HCT116 (cell line): Measurements from ENCODE around the gene FGF18. TPM values are rescaled to one million over a fixed set of nuclear protein-coding genes. Genes with fewer than 3 reads are reported as not detected.

Source experiments
- ATAC-seq: fragments of 200-7000 bp; cut with Tn5 transposase; 2 replicates; pipeline ENCODE4 v1.9.1; 2020; ENCODE audit warnings: mild to moderate bottlenecking, moderate library complexity
- BruUV-seq: library from RNA; stranded (reverse); fragments of 400-500 nt; replicated peaks from 2 replicates; lab custom pipeline; 2021; lab: Mats Ljungman, UMichigan
- CTCF ChIA-PET: fragments of 300-600 bp; sonication (Branson Sonifier 250); formaldehyde crosslinking; loops from one replicate; lab custom pipeline; 2021; ENCODE audit warnings: antibody characterized with exemption; lab: Charles Lee
- POLR2A ChIA-PET: fragments of 300-600, 350-600 bp; sonication (Branson Sonifier 250); formaldehyde crosslinking; loops from one replicate; lab custom pipeline; 2021; ENCODE audit warnings: antibody characterized with exemption; lab: Charles Lee
- RAD21 ChIA-PET, 2 experiments: fragments of 300-600 bp; sonication (Branson Sonifier 250); formaldehyde crosslinking; loops; one replicate each; lab custom pipeline; 2023; ENCODE audit warnings: low total read pairs in 2 of 2; ENCODE audit not compliant: uncharacterized antibody in 2 of 2, unreplicated experiment in 2 of 2, low non-redundant PET in 1 of 2; lab: Charles Lee
- DNase-seq: peaks from one replicate; pipeline ENCODE4 v3.0.0-alpha.2; 2010; ENCODE audit warnings: low read depth, low spot score
- H2AFZ ChIP-seq: fragments of 200-600 bp; shearing (Covaris generic), sonication (generic); 2 replicates; pipeline ENCODE4 v1.6.1; 2017; ENCODE audit warnings: low read depth, mixed run types, mixed read lengths, antibody characterized with exemption, low read length; ENCODE audit not compliant: poor library complexity, severe bottlenecking
- H3K27ac ChIP-seq: 2 replicates; pipeline ENCODE4 v1.5.1; 2012; ENCODE audit warnings: low read depth, low read length
- H3K27me3 ChIP-seq: fragments of 200-600 bp; sonication (generic); 2 replicates; pipeline ENCODE4 v1.6.1; 2016; ENCODE audit warnings: mixed run types, low read length, mixed read lengths; ENCODE audit not compliant: insufficient read depth
- H3K36me3 ChIP-seq, 2 experiments: fragments of 200-500 bp in 1 of 2; fragments of 200-600 bp in 1 of 2; sonication (Bioruptor generic) in 1 of 2; sonication (generic) in 1 of 2; 2 replicates each; pipeline versions ENCODE4 v1.5.1 to v1.6.1; 2014 to 2016; ENCODE audit warnings: low read length in 2 of 2, inconsistent platforms in 1 of 2, mixed read lengths in 1 of 2, mixed run types in 1 of 2; ENCODE audit not compliant: insufficient read depth in 2 of 2, control insufficient read depth in 1 of 2
- H3K4me1 ChIP-seq, 2 experiments: fragments of 200-600 bp in 1 of 2; sonication (generic) in 1 of 2; 2 replicates each; pipeline versions ENCODE4 v1.5.1 to v1.6.1; 2012 to 2017; ENCODE audit warnings: low read length in 2 of 2, inconsistent platforms in 1 of 2, mild to moderate bottlenecking in 1 of 2, mixed read lengths in 1 of 2, mixed run types in 1 of 2, moderate library complexity in 1 of 2; ENCODE audit not compliant: insufficient read depth in 2 of 2, control insufficient read depth in 1 of 2
- H3K4me2 ChIP-seq: fragments of 200-600 bp; sonication (generic); 2 replicates; pipeline ENCODE4 v1.6.1; 2017; ENCODE audit warnings: mixed run types, low read length, mixed read lengths
- H3K4me3 ChIP-seq, 2 experiments: fragments of 200-600 bp in 1 of 2; sonication (generic) in 1 of 2; replicated peaks in 1 of 2; 2 replicates each; pipeline ENCODE4 v1.5.1; 2011 to 2016; ENCODE audit warnings: low read length in 2 of 2, control low read depth in 1 of 2, low read depth in 1 of 2, mild to moderate bottlenecking in 1 of 2, mixed read lengths in 1 of 2, mixed run types in 1 of 2
- H3K79me2 ChIP-seq: fragments of 200-600 bp; sonication (generic); 2 replicates; pipeline ENCODE4 v1.6.1; 2017; ENCODE audit warnings: mild to moderate bottlenecking, mixed run types, low read length, moderate library complexity, mixed read lengths; ENCODE audit not compliant: insufficient read depth
- H3K9ac ChIP-seq: fragments of 200-600 bp; sonication (generic); 2 replicates; pipeline ENCODE4 v1.6.1; 2016; ENCODE audit warnings: low read length, mixed read lengths
- H3K9me2 ChIP-seq: fragments of 200-600 bp; sonication (generic), shearing (Covaris generic); 2 replicates; pipeline ENCODE4 v1.6.1; 2017; ENCODE audit warnings: mixed run types, mild to moderate bottlenecking, moderate library complexity; ENCODE audit not compliant: insufficient read depth
- H3K9me3 ChIP-seq, 2 experiments: fragments of 200-500 bp in 1 of 2; fragments of 200-600 bp in 1 of 2; sonication (Bioruptor generic) in 1 of 2; sonication (generic) in 1 of 2; 2 replicates each; pipeline ENCODE4 v1.6.1; 2014 to 2017; ENCODE audit warnings: low read length in 2 of 2, mixed read lengths in 2 of 2, inconsistent platforms in 1 of 2, low read depth in 1 of 2, mild to moderate bottlenecking in 1 of 2, mixed run types in 1 of 2, moderate library complexity in 1 of 2; ENCODE audit not compliant: control insufficient read depth in 1 of 2, insufficient read depth in 1 of 2
- H4K20me1 ChIP-seq: fragments of 200-600 bp; sonication (generic), shearing (Covaris generic); 2 replicates; pipeline ENCODE4 v1.6.1; 2017; ENCODE audit warnings: mixed run types, mild to moderate bottlenecking, moderate library complexity; ENCODE audit not compliant: insufficient read depth
- CBX3 ChIP-seq: IDR thresholded peaks from 2 replicates; pipeline ENCODE4 v1.6.1; 2012; ENCODE audit warnings: low read depth
- CEBPB ChIP-seq: IDR thresholded peaks from 2 replicates; pipeline ENCODE4 v1.6.1; 2012; ENCODE audit warnings: low read depth
- EGR1 ChIP-seq: IDR thresholded peaks from 2 replicates; pipeline ENCODE4 v1.6.1; 2012; ENCODE audit warnings: low read depth
- ELF1 ChIP-seq: IDR thresholded peaks from 2 replicates; pipeline ENCODE4 v1.6.1; 2012; ENCODE audit warnings: low read depth, borderline replicate concordance
- EZH2 ChIP-seq: fragments of 200-600 bp; sonication (generic); IDR thresholded peaks from 2 replicates; pipeline ENCODE4 v1.6.1; 2017; ENCODE audit warnings: antibody characterized with exemption, mixed run types
- EZH2phosphoT487 ChIP-seq: fragments of 200-600 bp; IDR thresholded peaks from 2 replicates; pipeline ENCODE4 v1.6.1; 2018; ENCODE audit warnings: antibody characterized with exemption, borderline replicate concordance
- FOSL1 ChIP-seq: IDR thresholded peaks from 2 replicates; pipeline ENCODE4 v1.6.1; 2012; ENCODE audit warnings: low read depth
- JUND ChIP-seq: IDR thresholded peaks from 2 replicates; pipeline ENCODE4 v1.6.1; 2012
- POLR2A ChIP-seq: IDR thresholded peaks from 2 replicates; pipeline ENCODE4 v1.7.0; 2011; ENCODE audit warnings: borderline replicate concordance; ENCODE audit not compliant: insufficient read depth, insufficient read length; ENCODE audit errors: extremely low read depth
- POLR2AphosphoS5 ChIP-seq: IDR thresholded peaks from 2 replicates; pipeline ENCODE4 v1.6.1; 2011; ENCODE audit warnings: mild to moderate bottlenecking, low read depth, low read length, moderate library complexity
- RAD21 ChIP-seq: IDR thresholded peaks from 2 replicates; pipeline ENCODE4 v1.6.1; 2012; ENCODE audit warnings: low read depth, mild to moderate bottlenecking
- SP1 ChIP-seq: IDR thresholded peaks from 2 replicates; pipeline ENCODE4 v1.6.1; 2012; ENCODE audit warnings: low read depth
- SRF ChIP-seq: IDR thresholded peaks from 2 replicates; pipeline ENCODE4 v1.6.1; 2012; ENCODE audit warnings: low read depth
- TCF7L2 ChIP-seq: IDR thresholded peaks from 2 replicates; pipeline ENCODE4 v1.7.0; 2011; ENCODE audit warnings: borderline replicate concordance, inconsistent platforms; ENCODE audit not compliant: insufficient read depth, insufficient read length; ENCODE audit errors: extremely low read depth
- YY1 ChIP-seq: IDR thresholded peaks from 2 replicates; pipeline ENCODE4 v1.6.1; 2011; ENCODE audit warnings: low read length, low read depth, moderate library complexity, mild to moderate bottlenecking; ENCODE audit not compliant: insufficient replicate concordance; ENCODE audit errors: extremely low read depth
- ZNF274 ChIP-seq: fragments of 200-500 bp; sonication (Bioruptor generic); IDR thresholded peaks from 2 replicates; pipeline ENCODE4 v1.6.1; 2014; ENCODE audit warnings: mild to moderate bottlenecking, low read depth, low read length, inconsistent platforms
- intact Hi-C: fragments of 100-400 bp; cut with micrococcal nuclease; formaldehyde crosslinking; loops from 2 replicates; pipeline ENCODE4 v1.10.0; 2022
- total RNA-seq: library from RNA; stranded (reverse); gene quantifications from one replicate; pipeline ENCODE4 v1.2.1, GENCODE V29; 2021; ENCODE audit not compliant: unreplicated experiment
- TF ChIP-seq, protein P1 (sequence below): IDR thresholded peaks from 2 replicates; pipeline ENCODE4 v1.6.1; 2011; ENCODE audit warnings: mild to moderate bottlenecking, low read length, moderate library complexity; ENCODE audit not compliant: insufficient replicate concordance; ENCODE audit errors: extremely low read depth
- TF ChIP-seq, protein P2 (sequence below): IDR thresholded peaks from 2 replicates; pipeline ENCODE4 v1.6.1; 2012
- TF ChIP-seq, protein P3 (sequence below): IDR thresholded peaks from 2 replicates; pipeline ENCODE4 v1.6.1; 2012; ENCODE audit warnings: low read depth

Gene FGF18
- total RNA-seq, 1 experiment from 2014 or later = 0.96 TPM

DNA sequence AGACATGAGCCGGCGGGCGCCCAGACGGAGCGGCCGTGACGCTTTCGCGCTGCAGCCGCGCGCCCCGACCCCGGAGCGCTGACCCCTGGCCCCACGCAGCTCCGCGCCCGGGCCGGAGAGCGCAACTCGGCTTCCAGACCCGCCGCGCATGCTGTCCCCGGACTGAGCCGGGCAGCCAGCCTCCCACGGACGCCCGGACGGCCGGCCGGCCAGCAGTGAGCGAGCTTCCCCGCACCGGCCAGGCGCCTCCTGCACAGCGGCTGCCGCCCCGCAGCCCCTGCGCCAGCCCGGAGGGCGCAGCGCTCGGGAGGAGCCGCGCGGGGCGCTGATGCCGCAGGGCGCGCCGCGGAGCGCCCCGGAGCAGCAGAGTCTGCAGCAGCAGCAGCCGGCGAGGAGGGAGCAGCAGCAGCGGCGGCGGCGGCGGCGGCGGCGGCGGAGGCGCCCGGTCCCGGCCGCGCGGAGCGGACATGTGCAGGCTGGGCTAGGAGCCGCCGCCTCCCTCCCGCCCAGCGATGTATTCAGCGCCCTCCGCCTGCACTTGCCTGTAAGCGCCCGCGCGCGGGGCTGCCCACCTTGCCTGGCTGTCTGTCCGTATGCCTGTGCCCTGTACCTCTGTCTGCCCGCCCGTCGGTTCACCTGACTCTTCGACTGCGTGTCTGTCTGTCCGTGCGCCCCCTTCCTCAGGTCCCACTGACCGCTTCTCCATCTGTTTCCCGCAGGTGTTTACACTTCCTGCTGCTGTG, 412 bp downstream of the FGF18 start:
- 0 out of 2 replicates have a peak, but pooled peaks cover 6% of the 10 kb centered on the region for H3K79me2 ChIP-seq
- H3K9me3 ChIP-seq = no peaks in the 10 kb centered on the region
- no TSS peak for BruUV-seq
- ChIA-PET POLR2A (interaction anchor here (1.9 kb wide), 1 partner anchor 31 kb away, joined by 12 read pairs; the partner anchor contains the start of gene NPM1), RAD21 (interaction anchor here in 1 of 2 experiments (2.0 kb wide), 1 partner anchor 186 kb away, joined by 8 read pairs; no protein-coding TSS in a partner anchor), CTCF (interaction anchor here (0.9 to 3.3 kb wide), 9 partner anchors 25 to 640 kb away, joined by 3 to 32 read pairs (median 4); no protein-coding TSS in a partner anchor)
- no peak for DNase-seq
- H3K4me3 ChIP-seq = peak overlapping the region in 1 of 2 experiments; percentile 58; a peak in 3 of 4 replicates
- no peaks in the 10 kb centered on the region for H3K9me2 ChIP-seq
- ATAC-seq = peak; percentile 26
- H3K4me2 ChIP-seq = peak overlapping the region; percentile 92
- H4K20me1 ChIP-seq = peaks cover 17% of the 10 kb centered on the region; the same call in 1 of the 2 replicates
- no peak overlapping the region for H2AFZ ChIP-seq
- H3K4me1 ChIP-seq = peaks cover 5 to 44% of the 10 kb centered on the region in 2 experiments
- no peaks in the 10 kb centered on the region for H3K36me3 ChIP-seq
- peak overlapping the region; percentile 46; the same call in 1 of the 2 replicates for H3K27ac ChIP-seq
- H3K9ac ChIP-seq = no peak overlapping the region
- intact Hi-C loops = loop anchor here (2.0 kb wide), 2 partner anchors 211 to 431 kb away; no protein-coding TSS in a partner anchor
- no peaks in the 10 kb centered on the region for H3K27me3 ChIP-seq
- TF ChIP-seq POLR2AphosphoS5 = no peak
- TF ChIP-seq, protein P1, sequence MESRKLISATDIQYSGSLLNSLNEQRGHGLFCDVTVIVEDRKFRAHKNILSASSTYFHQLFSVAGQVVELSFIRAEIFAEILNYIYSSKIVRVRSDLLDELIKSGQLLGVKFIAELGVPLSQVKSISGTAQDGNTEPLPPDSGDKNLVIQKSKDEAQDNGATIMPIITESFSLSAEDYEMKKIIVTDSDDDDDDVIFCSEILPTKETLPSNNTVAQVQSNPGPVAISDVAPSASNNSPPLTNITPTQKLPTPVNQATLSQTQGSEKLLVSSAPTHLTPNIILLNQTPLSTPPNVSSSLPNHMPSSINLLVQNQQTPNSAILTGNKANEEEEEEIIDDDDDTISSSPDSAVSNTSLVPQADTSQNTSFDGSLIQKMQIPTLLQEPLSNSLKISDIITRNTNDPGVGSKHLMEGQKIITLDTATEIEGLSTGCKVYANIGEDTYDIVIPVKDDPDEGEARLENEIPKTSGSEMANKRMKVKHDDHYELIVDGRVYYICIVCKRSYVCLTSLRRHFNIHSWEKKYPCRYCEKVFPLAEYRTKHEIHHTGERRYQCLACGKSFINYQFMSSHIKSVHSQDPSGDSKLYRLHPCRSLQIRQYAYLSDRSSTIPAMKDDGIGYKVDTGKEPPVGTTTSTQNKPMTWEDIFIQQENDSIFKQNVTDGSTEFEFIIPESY = no peak
- TF ChIP-seq SRF = no peak
- TF ChIP-seq, protein P2, sequence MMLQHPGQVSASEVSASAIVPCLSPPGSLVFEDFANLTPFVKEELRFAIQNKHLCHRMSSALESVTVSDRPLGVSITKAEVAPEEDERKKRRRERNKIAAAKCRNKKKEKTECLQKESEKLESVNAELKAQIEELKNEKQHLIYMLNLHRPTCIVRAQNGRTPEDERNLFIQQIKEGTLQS = no peak
- no peak for TF ChIP-seq ELF1
- no peak for TF ChIP-seq SP1
- no peak for TF ChIP-seq TCF7L2
- no peak for TF ChIP-seq CEBPB
- TF ChIP-seq, protein P3, sequence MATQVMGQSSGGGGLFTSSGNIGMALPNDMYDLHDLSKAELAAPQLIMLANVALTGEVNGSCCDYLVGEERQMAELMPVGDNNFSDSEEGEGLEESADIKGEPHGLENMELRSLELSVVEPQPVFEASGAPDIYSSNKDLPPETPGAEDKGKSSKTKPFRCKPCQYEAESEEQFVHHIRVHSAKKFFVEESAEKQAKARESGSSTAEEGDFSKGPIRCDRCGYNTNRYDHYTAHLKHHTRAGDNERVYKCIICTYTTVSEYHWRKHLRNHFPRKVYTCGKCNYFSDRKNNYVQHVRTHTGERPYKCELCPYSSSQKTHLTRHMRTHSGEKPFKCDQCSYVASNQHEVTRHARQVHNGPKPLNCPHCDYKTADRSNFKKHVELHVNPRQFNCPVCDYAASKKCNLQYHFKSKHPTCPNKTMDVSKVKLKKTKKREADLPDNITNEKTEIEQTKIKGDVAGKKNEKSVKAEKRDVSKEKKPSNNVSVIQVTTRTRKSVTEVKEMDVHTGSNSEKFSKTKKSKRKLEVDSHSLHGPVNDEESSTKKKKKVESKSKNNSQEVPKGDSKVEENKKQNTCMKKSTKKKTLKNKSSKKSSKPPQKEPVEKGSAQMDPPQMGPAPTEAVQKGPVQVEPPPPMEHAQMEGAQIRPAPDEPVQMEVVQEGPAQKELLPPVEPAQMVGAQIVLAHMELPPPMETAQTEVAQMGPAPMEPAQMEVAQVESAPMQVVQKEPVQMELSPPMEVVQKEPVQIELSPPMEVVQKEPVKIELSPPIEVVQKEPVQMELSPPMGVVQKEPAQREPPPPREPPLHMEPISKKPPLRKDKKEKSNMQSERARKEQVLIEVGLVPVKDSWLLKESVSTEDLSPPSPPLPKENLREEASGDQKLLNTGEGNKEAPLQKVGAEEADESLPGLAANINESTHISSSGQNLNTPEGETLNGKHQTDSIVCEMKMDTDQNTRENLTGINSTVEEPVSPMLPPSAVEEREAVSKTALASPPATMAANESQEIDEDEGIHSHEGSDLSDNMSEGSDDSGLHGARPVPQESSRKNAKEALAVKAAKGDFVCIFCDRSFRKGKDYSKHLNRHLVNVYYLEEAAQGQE = no peak
- no peak for TF ChIP-seq POLR2A
- no peak for TF ChIP-seq EZH2phosphoT487
- no peak for TF ChIP-seq CBX3
- no peak for TF ChIP-seq FOSL1
- no peak for TF ChIP-seq ZNF274
- TF ChIP-seq EZH2 = no peak
- TF ChIP-seq RAD21 = no peak
- TF ChIP-seq EGR1 = no peak; the same call in 1 of the 2 replicates
- TF ChIP-seq JUND = no peak
- no peak for TF ChIP-seq YY1
- TF ChIP-seq, all 23 proteins: peak for 0
